ENCODE measurements around the gene SLC37A1.

Gene SLC37A1

DNA sequence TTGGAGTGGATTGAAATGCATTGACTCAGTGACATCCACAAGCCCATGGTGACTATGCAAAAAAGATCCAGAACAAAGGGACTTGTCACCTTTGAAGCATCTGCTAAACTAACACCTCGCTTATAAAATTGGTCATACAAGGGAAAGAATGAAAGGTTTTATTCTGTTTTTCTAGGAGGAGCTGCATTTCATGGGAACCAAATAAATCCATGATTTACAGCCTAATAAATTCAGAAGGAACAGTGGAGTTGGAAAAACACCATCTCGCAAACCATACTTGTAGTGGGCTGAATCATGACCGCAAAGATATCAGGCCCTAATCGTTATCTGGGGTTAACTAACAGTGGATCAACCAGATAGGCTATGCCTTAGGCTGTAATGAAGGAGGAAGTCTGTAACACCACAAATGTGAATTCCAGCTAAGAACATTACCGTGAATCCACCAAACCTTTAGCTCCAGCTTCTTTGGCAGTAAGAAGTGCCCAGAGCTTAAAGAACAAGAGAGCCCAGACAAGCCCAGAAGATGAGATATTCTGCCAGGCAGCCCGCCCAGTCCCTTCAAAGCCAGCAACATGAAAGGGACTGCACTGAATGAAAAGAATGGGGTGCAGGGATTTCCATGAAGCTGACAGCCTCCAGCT is 45.0 kb upstream of the SLC37A1 start:
- peak overlapping the region; percentile 78 for H3K27ac ChIP-seq
- TF ChIP-seq, protein P1, sequence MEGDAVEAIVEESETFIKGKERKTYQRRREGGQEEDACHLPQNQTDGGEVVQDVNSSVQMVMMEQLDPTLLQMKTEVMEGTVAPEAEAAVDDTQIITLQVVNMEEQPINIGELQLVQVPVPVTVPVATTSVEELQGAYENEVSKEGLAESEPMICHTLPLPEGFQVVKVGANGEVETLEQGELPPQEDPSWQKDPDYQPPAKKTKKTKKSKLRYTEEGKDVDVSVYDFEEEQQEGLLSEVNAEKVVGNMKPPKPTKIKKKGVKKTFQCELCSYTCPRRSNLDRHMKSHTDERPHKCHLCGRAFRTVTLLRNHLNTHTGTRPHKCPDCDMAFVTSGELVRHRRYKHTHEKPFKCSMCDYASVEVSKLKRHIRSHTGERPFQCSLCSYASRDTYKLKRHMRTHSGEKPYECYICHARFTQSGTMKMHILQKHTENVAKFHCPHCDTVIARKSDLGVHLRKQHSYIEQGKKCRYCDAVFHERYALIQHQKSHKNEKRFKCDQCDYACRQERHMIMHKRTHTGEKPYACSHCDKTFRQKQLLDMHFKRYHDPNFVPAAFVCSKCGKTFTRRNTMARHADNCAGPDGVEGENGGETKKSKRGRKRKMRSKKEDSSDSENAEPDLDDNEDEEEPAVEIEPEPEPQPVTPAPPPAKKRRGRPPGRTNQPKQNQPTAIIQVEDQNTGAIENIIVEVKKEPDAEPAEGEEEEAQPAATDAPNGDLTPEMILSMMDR (conservative IDR thresholded peaks at IDR 0.05) = no peak

DNA sequence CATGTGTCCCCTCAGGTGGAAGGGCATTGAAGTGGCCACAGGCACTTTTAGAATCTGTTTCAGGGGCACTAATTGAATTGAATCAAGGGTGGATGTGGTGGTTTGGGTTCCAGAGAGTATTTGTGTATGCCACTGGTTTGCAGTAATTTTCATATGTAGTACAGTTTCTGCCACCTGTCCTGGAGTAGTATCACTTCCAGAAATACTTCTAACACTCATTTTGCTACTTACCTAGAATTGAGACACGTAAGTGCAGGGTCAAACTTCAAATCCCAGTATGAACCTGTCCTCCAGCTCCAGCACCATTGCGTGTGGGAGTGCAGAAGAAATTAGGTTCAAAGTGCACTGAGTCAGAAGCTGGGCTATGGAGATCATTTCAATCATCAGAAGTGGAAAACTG is 44.4 kb upstream of the SLC37A1 start:
- TF ChIP-seq, protein P1 (conservative IDR thresholded peaks at IDR 0.05) = no peak
- peak overlapping the region; percentile 78 for H3K27ac ChIP-seq

DNA sequence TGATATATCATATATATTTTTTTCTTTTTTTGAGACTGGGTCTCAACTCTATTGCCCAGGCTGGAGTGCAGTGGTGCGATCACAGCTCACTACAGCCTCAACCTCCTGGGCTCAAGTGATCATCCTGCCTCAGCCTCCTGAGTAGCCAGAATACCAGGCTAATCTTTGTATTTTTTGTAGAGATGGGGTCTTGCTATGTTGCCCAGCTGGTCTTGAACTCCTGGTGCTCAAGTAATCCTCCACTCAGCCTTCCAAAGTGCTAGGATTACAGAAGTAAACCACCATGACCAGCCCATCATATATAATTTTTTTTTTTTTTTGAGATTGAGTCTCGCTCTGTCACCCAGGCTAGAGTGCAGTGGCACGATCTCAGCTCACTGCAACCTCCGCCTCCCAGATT is 43.9 kb upstream of the SLC37A1 start:
- peak overlapping the region; percentile 78 for H3K27ac ChIP-seq

DNA sequence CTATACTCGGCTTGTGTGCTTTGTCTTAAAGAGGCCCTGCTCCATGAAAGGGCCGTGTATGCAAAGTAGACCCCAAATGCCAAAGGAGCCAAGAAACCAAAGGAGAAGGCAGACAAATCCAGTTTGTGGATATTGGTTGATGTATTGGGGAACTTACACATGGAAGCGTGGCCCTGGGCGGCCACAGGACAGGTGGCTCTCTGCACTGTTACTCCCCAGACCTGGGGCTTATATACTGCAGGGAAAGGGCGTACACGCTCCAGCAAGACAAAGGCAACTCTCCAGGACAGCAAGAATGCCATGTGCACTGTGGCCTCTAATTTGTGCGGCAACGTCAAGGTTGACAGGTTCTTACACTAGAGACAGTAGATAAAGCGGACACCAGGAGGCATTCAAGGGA is 42.4 kb upstream of the SLC37A1 start:
- TF ChIP-seq, protein P1 (conservative IDR thresholded peaks at IDR 0.05) = no peak
- H3K27ac ChIP-seq = no peak overlapping the region

DNA sequence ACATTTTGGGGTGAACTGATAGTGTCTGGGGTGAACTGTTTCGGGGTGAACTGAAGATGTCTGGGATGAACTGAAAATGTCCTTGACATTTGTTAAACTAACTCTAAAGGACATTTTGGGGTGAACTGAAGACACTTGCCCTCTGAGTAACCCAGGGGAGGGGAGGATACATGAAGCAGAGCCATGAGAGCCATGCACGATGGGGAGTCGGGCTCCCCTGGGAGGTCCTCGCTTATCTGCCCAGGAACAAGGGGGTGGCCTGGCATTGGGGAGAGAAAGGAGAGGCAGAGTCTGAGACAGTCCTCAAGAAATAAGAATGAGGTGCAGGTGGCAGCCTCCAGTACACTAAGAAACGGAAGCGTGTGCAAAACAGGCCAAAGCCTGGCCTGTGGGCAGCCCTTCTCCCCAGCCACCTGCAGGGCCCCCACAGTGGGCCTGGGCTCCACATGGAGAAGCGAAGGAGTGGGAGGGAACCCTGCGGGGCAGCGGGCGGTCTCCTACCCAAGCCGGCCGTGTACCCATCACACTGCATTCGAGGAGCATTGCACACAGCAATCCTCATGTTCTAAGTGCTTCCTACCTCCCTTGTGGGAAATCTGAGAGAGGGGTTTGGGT is 41.8 kb upstream of the SLC37A1 start:
- H3K27ac ChIP-seq = no peak overlapping the region
- TF ChIP-seq, protein P1 (conservative IDR thresholded peaks at IDR 0.05) = no peak

DNA sequence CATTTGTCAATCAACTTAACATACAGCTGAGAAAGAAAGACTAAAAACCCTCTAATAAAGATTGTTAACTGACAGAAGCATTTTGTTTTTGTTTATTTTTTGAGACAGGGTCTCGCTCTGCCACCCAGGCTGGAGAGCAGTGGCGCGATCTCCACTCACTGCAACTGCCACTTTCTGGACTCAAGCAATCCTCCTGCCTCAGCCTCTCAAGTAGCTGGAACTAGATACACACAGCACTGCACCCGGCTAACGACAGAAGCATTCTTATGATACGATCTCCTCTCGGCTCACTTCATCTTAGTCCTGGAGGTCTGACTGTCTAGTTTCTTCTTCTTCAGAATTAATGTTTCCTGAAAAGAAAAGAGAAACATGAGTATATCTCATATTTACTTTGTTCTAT is 41.1 kb upstream of the SLC37A1 start:
- TF ChIP-seq, protein P1 (conservative IDR thresholded peaks at IDR 0.05) = no peak
- H3K27ac ChIP-seq = no peak overlapping the region

DNA sequence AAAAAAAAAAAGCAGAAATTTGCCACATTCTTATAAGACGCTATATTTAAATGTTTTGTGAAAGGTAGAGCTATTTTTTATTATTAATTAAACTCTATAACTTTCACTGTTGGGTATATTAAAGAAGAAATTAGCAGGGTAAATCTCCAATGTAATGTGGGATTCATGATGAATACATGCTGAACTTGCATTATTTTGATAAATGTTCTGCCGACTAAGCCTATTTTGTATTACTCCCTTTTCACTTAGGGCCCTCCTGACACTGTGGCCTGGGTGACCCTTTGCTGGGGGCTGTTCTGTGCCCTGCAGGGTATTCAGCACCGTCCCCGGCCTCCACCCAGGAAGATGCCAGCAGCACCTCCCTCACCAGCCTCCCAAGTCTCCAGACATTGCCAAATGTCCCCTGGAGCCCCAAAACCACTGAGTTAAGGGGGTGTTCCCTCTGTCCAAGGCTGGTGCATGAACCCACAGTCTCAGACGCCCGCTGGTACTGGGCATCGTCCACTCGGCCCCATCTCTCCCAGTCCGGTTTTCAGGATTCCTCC is 40.1 kb upstream of the SLC37A1 start:
- TF ChIP-seq, protein P1 (conservative IDR thresholded peaks at IDR 0.05) = no peak
- peak overlapping the region; percentile 17; the same call in 1 of the 2 replicates for H3K27ac ChIP-seq
